ENCODE measurements around the gene LRRC72.

Gene LRRC72

GRCh38 chr7:16556359-16556758 is 29.7 kb downstream of the LRRC72 start:
- no peak overlapping the region for H3K4me3 ChIP-seq (replicated peaks in 1 of 2; ENCODE audit: low read depth in 2 of 2, low read length in 2 of 2)
- no peak for DNase-seq (ENCODE audit: low read depth in 2 of 2)
- no peak for TF ChIP-seq CTCF (IDR thresholded peaks at IDR 0.05; ENCODE audit: low read depth, low read length)

DNA sequence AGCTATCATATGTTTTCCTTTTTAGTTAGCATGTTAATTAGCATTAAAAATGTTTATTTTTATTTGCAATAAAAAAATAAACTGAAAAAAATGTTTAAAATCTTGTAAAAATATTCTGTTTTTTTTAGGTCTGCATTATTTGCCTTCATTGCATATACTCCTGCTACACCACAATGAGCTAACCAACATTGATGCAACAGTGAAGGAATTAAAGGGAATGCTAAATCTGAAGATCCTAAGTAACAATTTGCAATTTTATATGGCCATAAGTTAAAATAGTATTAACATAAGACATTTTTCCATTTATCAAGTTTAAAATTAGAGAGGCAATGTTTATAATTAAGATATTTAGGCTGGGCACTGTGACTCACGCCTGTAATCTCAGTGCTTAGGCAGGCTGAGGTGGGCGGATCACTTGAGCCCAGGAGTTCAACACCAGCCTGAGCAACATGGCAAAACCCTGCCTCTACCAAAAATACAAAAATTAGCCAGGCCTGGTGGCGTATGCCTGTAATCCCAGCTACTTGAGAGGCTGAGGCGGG is 32.2 kb downstream of the LRRC72 start:
- no peak for TF ChIP-seq CTCF (IDR thresholded peaks at IDR 0.05; ENCODE audit: low read depth, low read length)

DNA sequence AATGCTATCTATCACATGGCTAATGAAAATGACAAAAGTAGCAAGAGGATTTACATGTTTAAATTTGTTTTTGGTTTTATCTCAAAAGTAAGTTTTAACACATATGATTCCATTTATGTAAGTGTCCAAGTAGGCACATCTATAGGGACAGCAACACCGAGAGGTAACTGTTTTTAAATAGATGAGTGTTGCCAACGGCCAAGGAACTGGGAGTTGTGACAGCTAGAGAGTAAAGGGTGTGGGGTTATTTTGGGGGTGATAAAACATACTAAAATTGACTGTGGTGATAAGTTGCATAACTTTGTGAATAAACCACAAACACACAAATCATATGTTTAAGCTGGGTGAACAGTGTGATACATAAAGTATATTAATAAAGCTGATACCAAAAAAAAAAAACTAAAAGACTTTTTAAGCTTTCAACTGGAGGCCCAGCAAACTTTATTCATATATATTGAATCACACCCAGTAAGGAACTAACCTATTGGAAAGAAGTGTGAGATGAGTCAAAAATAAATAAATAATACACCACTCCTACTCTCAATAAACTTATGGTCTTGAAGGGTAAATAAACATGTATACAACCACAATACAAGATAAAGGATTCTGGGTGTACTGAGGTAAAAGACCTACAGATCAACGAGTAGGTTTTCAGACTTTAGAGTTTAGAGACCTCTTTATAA is 33.0 kb downstream of the LRRC72 start:
- TF ChIP-seq CTCF (IDR thresholded peaks at IDR 0.05; ENCODE audit: low read depth, low read length), result no peak
- DNase-seq (ENCODE audit: low read depth in 2 of 2), result peak in 1 of 2 donors; percentile 4
- no peak overlapping the region for H3K4me3 ChIP-seq (replicated peaks in 1 of 2; ENCODE audit: low read depth in 2 of 2, low read length in 2 of 2)

More for the DNA sequence above, 32.2 kb downstream of the LRRC72 start:
- no peak for DNase-seq (ENCODE audit: low read depth in 2 of 2)
- no peak overlapping the region for H3K4me3 ChIP-seq (replicated peaks in 1 of 2; ENCODE audit: low read depth in 2 of 2, low read length in 2 of 2)

DNA sequence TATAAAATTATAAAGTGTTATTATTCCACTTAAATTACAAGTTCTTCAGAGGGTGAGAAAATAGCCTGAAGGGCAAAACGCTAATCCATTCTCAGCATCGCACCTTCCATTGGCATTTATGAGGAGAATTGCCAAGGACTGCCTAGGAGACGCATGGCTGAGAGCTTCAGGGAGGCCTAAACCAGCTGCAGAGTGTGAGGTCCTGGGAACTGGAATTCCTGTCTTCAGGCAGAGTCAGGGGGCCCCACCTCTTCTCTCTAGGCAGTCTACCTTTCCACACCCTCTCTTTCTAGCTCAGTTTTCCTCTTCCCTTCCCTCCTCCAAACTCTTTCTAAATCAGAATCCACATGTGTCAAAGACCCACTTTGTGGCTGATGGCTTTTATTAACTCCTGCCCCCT is 35.3 kb downstream of the LRRC72 start:
- TF ChIP-seq CTCF (IDR thresholded peaks at IDR 0.05; ENCODE audit: low read depth, low read length), result no peak
- no peak for DNase-seq (ENCODE audit: low read depth in 2 of 2)
- H3K4me3 ChIP-seq (replicated peaks in 1 of 2; ENCODE audit: low read depth in 2 of 2, low read length in 2 of 2), result no peak overlapping the region

DNA sequence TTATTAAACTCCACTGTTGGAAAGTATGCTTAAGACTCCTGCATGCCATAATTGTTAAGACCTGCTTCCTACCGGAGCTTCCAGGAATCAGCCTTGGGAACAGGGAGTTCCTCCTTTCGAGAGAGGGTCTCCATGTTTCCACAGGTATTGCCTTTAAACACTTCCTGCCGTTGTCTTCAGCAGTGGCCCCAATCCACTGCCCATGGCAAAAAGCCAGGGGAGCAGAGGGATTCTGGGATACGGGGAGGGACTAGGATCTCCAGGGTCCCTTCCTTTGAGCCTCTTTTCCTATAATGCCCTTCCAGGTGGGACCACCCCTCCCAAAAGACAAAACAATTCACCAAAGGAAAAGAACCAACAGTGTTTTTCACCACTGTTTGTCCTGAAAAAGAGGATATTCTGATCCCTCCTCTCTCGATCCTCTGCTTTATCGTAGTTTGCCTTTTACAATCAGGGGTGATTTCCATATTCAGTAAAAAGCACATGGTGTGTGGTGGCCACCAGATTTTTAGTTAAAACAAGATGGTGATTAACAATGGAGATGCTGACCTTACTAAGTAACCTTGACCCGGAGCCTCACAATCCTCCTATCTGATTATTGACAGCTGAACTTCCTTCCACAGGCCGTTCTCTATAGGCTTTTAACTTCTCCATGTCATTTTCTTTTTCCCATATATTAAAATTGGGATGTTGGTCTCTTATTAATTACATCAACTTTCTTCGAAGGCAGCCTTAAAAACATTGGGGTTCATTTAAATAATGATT is 36.0 kb downstream of the LRRC72 start:
- H3K4me3 ChIP-seq (replicated peaks in 1 of 2; ENCODE audit: low read depth in 2 of 2, low read length in 2 of 2), result no peak overlapping the region
- no peak for DNase-seq (ENCODE audit: low read depth in 2 of 2)
- TF ChIP-seq CTCF (IDR thresholded peaks at IDR 0.05; ENCODE audit: low read depth, low read length), result no peak

DNA sequence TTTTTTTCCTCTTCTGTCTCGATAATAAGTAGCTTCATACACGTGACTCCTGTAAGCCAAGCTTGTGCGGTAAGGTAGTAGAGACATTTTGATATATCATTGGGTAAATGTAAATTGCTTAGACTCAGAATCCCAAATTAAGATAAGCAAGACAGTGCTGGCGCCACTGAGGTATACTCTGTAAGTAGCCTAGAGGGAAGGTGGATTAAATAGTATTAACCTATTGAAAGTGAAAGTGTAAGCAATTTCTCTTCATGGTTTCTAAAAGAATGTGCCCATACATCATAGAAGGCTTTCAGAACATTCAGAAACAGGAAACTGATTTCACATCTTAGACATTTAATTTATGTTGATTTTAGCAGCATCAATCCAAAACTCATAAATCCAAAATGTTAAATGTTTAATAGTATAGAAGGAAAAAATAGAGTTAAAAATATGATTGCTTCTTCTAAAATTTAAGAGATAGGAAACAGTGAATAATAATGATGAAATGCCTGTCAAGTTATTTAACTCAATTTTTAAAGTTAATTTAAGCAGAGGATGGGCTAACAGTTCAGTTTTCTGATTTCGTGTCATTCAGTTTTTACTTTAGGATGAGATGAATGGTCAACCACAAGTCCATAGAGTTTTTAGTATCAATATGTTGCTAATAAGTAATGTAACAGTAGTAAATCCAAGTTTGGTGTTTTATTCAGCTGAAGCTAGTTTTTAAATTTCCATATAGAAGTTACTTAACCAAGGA is 36.8 kb downstream of the LRRC72 start:
- DNase-seq (ENCODE audit: low read depth in 2 of 2), result peak; percentile 6 to 30
- no peak for TF ChIP-seq CTCF (IDR thresholded peaks at IDR 0.05; ENCODE audit: low read depth, low read length)
- H3K4me3 ChIP-seq (replicated peaks in 1 of 2; ENCODE audit: low read depth in 2 of 2, low read length in 2 of 2), result no peak overlapping the region
